Smooth muscle cell (in vitro differentiated cells): ENCODE measurements around the gene EPHA8. TPM values are rescaled to one million over a fixed set of nuclear protein-coding genes. Genes with fewer than 3 reads are reported as not detected.

Source experiments
- DNase-seq: peaks from one replicate; lab custom pipeline; 2025; ENCODE audit not compliant: unreplicated experiment; lab: John Stamatoyannopoulos, UW
- H2AFZ ChIP-seq: fragments of 200-600 bp; sonication (generic); 2 replicates; pipeline ENCODE4 v1.6.0; 2016; ENCODE audit warnings: antibody characterized with exemption, low read depth, mild to moderate bottlenecking
- H3F3A ChIP-seq: fragments of 200-600 bp; sonication (generic); 2 replicates; pipeline ENCODE4 v1.6.0; 2017; ENCODE audit warnings: antibody characterized with exemption, low read depth
- H3K27ac ChIP-seq: fragments of 200-600 bp; sonication (generic); 2 replicates; pipeline ENCODE4 v1.5.1; 2016; ENCODE audit warnings: low read depth, mild to moderate bottlenecking
- H3K27me3 ChIP-seq: fragments of 200-600 bp; sonication (generic); 2 replicates; pipeline ENCODE4 v1.6.1; 2016; ENCODE audit warnings: low read depth, mild to moderate bottlenecking
- H3K36me3 ChIP-seq: fragments of 200-600 bp; sonication (generic); 2 replicates; pipeline ENCODE4 v1.5.1; 2016; ENCODE audit warnings: low read depth
- H3K4me1 ChIP-seq: fragments of 200-600 bp; sonication (generic); 2 replicates; pipeline ENCODE4 v1.5.1; 2016; ENCODE audit warnings: low read depth
- H3K4me2 ChIP-seq: fragments of 200-600 bp; sonication (generic); 2 replicates; pipeline ENCODE4 v1.6.0; 2016; ENCODE audit warnings: mild to moderate bottlenecking
- H3K4me3 ChIP-seq: fragments of 200-600 bp; sonication (generic); 2 replicates; pipeline ENCODE4 v1.5.1; 2016; ENCODE audit warnings: mild to moderate bottlenecking
- H3K79me2 ChIP-seq: fragments of 200-600 bp; sonication (generic); 2 replicates; pipeline ENCODE4 v1.6.0; 2016; ENCODE audit warnings: low read depth, mild to moderate bottlenecking
- H3K9ac ChIP-seq: fragments of 200-600 bp; sonication (generic); 2 replicates; pipeline ENCODE4 v1.6.0; 2016; ENCODE audit warnings: low read depth
- H3K9me3 ChIP-seq: fragments of 200-600 bp; sonication (generic); replicated peaks from 2 replicates; pipeline ENCODE4 v1.5.1; 2016; ENCODE audit warnings: low read depth
- H4K20me1 ChIP-seq: fragments of 200-600 bp; sonication (generic); 2 replicates; pipeline ENCODE4 v1.6.0; 2016; ENCODE audit warnings: low read depth
- CTCF ChIP-seq: fragments of 200-600 bp; sonication (generic); IDR thresholded peaks from 2 replicates; pipeline ENCODE4 v1.5.1; 2017; ENCODE audit warnings: borderline replicate concordance, mild to moderate bottlenecking, antibody characterized with exemption; ENCODE audit not compliant: insufficient read depth, poor library complexity, severe bottlenecking
- WGBS: methylation state at CpG from one replicate; pipeline ENCODE4 v1.1.7; 2016; ENCODE audit warnings: low lambda C conversion rate; 5-methylcytosine and 5-hydroxymethylcytosine counted together
- polyA plus RNA-seq: library from polyadenylated mRNA; unstranded; fragments of >200 nt; fragmentation: Nextera tagmentation; extraction: Ambion mirVana; gene quantifications from 2 replicates; pipeline ENCODE4 v1.2.1, GENCODE V29; 2016
- total RNA-seq: library from RNA; depleted of rRNA; stranded (reverse); fragments of >200 nt; gene quantifications from 2 replicates; pipeline ENCODE4 v1.2.3, GENCODE V29; 2014

The EPHA8 gene
- total and polyA plus RNA-seq, 2 experiments from 2014 or later: not detected

DNA sequence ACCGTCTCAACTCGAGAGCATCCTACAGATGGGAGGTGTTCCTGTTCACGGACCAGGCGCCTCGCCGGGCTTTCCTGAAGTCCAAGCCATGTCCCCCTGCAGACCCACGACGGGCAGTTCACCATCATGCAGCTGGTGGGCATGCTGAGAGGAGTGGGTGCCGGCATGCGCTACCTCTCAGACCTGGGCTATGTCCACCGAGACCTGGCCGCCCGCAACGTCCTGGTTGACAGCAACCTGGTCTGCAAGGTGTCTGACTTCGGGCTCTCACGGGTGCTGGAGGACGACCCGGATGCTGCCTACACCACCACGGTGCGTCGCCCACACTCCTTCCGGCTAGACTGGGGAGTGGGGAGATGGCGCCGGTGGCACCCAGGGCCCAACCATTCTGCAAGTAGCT is 35.4 kb downstream of the EPHA8 start:
- H3K27me3 ChIP-seq: peaks cover 32% of the 10 kb centered on the region
- no peak overlapping the region for H3K9ac ChIP-seq
- no peaks in the 10 kb centered on the region for H3K36me3 ChIP-seq
- no peaks in the 10 kb centered on the region for H3F3A ChIP-seq
- no peak overlapping the region for H3K4me3 ChIP-seq
- H3K27ac ChIP-seq: no peak overlapping the region
- no peak for TF ChIP-seq CTCF
- no peaks in the 10 kb centered on the region for H3K79me2 ChIP-seq
- no peaks in the 10 kb centered on the region for H4K20me1 ChIP-seq
- DNase-seq: no peak
- no peaks in the 10 kb centered on the region for H3K9me3 ChIP-seq
- WGBS: 89% methylated on average over 24 of the region's 24 CpGs
- H3K4me2 ChIP-seq: no peak overlapping the region
- H3K4me1 ChIP-seq: no peaks in the 10 kb centered on the region
- no peak overlapping the region for H2AFZ ChIP-seq

GRCh38 chr1:22600071-22600816 is 37.0 kb downstream of the EPHA8 start:
- WGBS: 71% methylated on average over 22 of the region's 22 CpGs
- no peak overlapping the region for H3K4me3 ChIP-seq

GRCh38 chr1:22600817-22601605 is 37.7 kb downstream of the EPHA8 start:
- TF ChIP-seq CTCF: no peak
- Histone ChIP-seq H3F3A (no peaks in the 10 kb centered on the region), H3K79me2 (no peaks in the 10 kb centered on the region), H3K4me2 (no peak overlapping the region), H3K27me3 (peaks cover 45% of the 10 kb centered on the region), H3K36me3 (no peaks in the 10 kb centered on the region), H3K27ac (no peak overlapping the region), H3K4me3 (no peak overlapping the region), H3K9me3 (no peaks in the 10 kb centered on the region), H3K4me1 (no peaks in the 10 kb centered on the region), H3K9ac (no peak overlapping the region), H2AFZ (no peak overlapping the region), H4K20me1 (no peaks in the 10 kb centered on the region)
- WGBS: 92% methylated on average over 24 of the region's 39 CpGs
- DNase-seq: no peak

More at GRCh38 chr1:22600071-22600816, 37.0 kb downstream of the EPHA8 start:
- Histone ChIP-seq H3K36me3 (no peaks in the 10 kb centered on the region), H3K9ac (no peak overlapping the region), H3K4me2 (no peak overlapping the region), H3K27me3 (peaks cover 37% of the 10 kb centered on the region), H3F3A (no peaks in the 10 kb centered on the region), H3K79me2 (no peaks in the 10 kb centered on the region), H3K4me1 (no peaks in the 10 kb centered on the region), H2AFZ (no peak overlapping the region), H3K27ac (no peak overlapping the region), H3K9me3 (no peaks in the 10 kb centered on the region), H4K20me1 (no peaks in the 10 kb centered on the region)
- DNase-seq: no peak
- no peak for TF ChIP-seq CTCF
